Psoas muscle (tissue), 8 donors: ENCODE data around the gene PRIM2. TPM values are rescaled to one million over a fixed set of nuclear protein-coding genes. Genes with fewer than 3 reads are reported as not detected.
A peak's percentile ranks its signal among the peaks of the same experiment; 100 is the strongest.
"Not testable (repeated sequence)": the region's sequence is repeated elsewhere in the genome, so short reads cannot be mapped to it uniquely, and the experiment has no call there.

Source experiments
- ATAC-seq, 4 donors: fragments of 200-7000 bp; cut with Tn5 transposase; one replicate each; pipeline ENCODE4 v1.9.1; 2020; ENCODE audit warnings: moderate library complexity in 3 of 4, mild to moderate bottlenecking in 2 of 4
- DNase-seq, 2 donors: peaks; one replicate each; pipeline ENCODE4 v3.0.0-alpha.2; 2020
- H3K27ac ChIP-seq: fragments of 200-600 bp; one replicate; pipeline ENCODE4 v1.8.0; 2022
- H3K27me3 ChIP-seq, 3 donors: fragments of 200-600 bp in 1 of 3; one replicate each; pipeline versions ENCODE4 v1.6.1 to v1.8.0; 2013 to 2022; ENCODE audit warnings: low read length in 2 of 3, mild to moderate bottlenecking in 2 of 3, moderate library complexity in 1 of 3; ENCODE audit not compliant: insufficient read depth in 3 of 3
- H3K36me3 ChIP-seq, 2 donors: fragments of 200-600 bp in 1 of 2; one replicate each; pipeline versions ENCODE4 v1.6.1 to v1.8.0; 2013 to 2022; ENCODE audit warnings: low read depth in 1 of 2, mild to moderate bottlenecking in 1 of 2, moderate library complexity in 1 of 2; ENCODE audit not compliant: insufficient read depth in 1 of 2
- H3K4me1 ChIP-seq: fragments of 200-600 bp; one replicate; pipeline ENCODE4 v1.8.0; 2022
- H3K4me3 ChIP-seq: fragments of 200-600 bp; one replicate; pipeline ENCODE4 v1.8.0; 2022; ENCODE audit warnings: mild to moderate bottlenecking
- H3K9me3 ChIP-seq: fragments of 200-600 bp; one replicate; pipeline ENCODE4 v1.8.0; 2022
- WGBS, 3 donors: extraction: QIAGEN DNeasy Blood & Tissue Kit; methylation state at CpG; one replicate each; pipeline versions ENCODE4 v1.1.6 to v1.1.7; 2013; 5-methylcytosine and 5-hydroxymethylcytosine counted together
- intact Hi-C, 2 donors: fragments of 100-400 bp; cut with DNase I; formaldehyde crosslinking; loops; one replicate each; pipeline versions ENCODE4 v1.11.0 to v1.14.2; 2022
- polyA plus RNA-seq, 3 donors: library from polyadenylated mRNA; stranded (reverse); fragments of 200-250 nt; gene quantifications; one replicate each; pipeline ENCODE4 v1.2.3, GENCODE V29; 2013
- total RNA-seq, 4 donors: library from RNA; stranded (reverse); fragmentation: NEBNext Ultra II Directional in 2 of 4; extraction: Animal tissue kit (Norgen Biotek cat#: 25700) in 2 of 4; gene quantifications; one replicate each; pipeline versions ENCODE4 v1.2.1 to v1.2.4, GENCODE V29; 2021 to 2023
- TF ChIP-seq, protein P1 (sequence below): fragments of 200-600 bp; IDR thresholded peaks from one replicate; pipeline ENCODE4 v1.8.0; 2022; ENCODE audit warnings: antibody characterized with exemption
- donor health status: healthy with polysubstance abuse.
- donor health status: DM: no; HTN: no; CAD: no; lungs with moderate emphysema.
- donor health status: Bipolar disorder and iron deficiency.
- donor health status: healthy.
- donor health status: DM: yes; HTN: yes; CAD: no.
- donor health status: DM: no; HTN: no; CAD: no.
- donor health status: DM: no; HTN: no; CAD: no.
- donor health status: DM: yes; HTN: yes; CAD: no.

Gene PRIM2
- total and polyA plus RNA-seq, 7 donors = 1.7 to 5.9 (median 2.5) TPM

DNA sequence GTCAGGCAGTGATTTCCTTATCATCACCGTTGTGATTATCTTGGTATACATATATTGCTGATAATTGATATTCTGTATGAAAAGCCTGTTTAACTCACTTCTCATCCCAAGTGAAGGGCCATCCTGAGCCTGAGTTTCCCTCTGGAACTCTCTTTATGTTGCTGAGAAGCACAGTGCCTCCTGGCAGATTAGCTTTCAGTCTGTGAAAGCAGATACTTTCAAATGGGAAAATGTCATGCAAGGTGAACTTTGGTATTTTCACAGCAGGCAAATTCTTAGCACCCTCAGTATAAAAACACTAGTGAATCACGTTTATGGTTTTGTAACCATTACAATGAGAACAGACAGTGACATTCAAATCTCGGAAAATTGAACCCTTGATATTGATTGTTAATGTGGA, 151.6 kb downstream of the PRIM2 start:
- intact Hi-C loops = no loop called here
- ATAC-seq (peak in 1 of 4 donors; percentile 40), DNase-seq (no peak)
- TF ChIP-seq, protein P1, sequence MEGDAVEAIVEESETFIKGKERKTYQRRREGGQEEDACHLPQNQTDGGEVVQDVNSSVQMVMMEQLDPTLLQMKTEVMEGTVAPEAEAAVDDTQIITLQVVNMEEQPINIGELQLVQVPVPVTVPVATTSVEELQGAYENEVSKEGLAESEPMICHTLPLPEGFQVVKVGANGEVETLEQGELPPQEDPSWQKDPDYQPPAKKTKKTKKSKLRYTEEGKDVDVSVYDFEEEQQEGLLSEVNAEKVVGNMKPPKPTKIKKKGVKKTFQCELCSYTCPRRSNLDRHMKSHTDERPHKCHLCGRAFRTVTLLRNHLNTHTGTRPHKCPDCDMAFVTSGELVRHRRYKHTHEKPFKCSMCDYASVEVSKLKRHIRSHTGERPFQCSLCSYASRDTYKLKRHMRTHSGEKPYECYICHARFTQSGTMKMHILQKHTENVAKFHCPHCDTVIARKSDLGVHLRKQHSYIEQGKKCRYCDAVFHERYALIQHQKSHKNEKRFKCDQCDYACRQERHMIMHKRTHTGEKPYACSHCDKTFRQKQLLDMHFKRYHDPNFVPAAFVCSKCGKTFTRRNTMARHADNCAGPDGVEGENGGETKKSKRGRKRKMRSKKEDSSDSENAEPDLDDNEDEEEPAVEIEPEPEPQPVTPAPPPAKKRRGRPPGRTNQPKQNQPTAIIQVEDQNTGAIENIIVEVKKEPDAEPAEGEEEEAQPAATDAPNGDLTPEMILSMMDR = no peak
- H3K4me3 ChIP-seq = no peak overlapping the region
- H3K27ac ChIP-seq = no peak overlapping the region
- WGBS, 3 donors = 31 to 52% (median 33%) methylated on average over 3 of the region's 3 CpGs
- H3K4me1 ChIP-seq = peaks cover 8% of the 10 kb centered on the region
- no peaks in the 10 kb centered on the region for H3K9me3 ChIP-seq
- no peaks in the 10 kb centered on the region for H3K27me3 ChIP-seq
- H3K36me3 ChIP-seq = no peaks in the 10 kb centered on the region

DNA sequence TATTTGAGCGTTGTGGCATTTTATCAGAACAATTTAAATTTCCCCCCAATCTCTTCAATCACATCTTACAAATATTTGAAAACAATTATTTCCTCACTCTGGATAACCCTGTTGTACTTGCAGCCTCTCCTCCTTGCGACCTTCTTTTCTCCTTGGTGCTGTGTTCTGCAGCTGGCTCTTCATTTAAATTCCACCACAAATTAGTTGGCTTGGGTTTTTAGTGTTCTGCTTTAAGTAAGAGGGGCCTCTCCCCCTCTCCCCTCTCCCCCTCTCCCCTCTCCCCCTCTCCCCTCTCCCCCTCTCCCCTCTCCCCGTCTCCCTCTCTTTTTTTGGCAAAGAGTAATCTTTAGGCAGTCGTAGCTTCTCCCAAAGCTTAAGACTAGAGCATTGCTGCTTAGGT, 152.7 kb downstream of the PRIM2 start:
- H3K27ac ChIP-seq, H3K4me3 ChIP-seq, H3K36me3 ChIP-seq, intact Hi-C loops, DNase-seq, H3K4me1 ChIP-seq, ATAC-seq, H3K27me3 ChIP-seq, H3K9me3 ChIP-seq: not testable (repeated sequence)
- WGBS, 3 donors = 67 to 80% (median 78%) methylated on average over 2 to 3 of the region's 4 CpGs

DNA sequence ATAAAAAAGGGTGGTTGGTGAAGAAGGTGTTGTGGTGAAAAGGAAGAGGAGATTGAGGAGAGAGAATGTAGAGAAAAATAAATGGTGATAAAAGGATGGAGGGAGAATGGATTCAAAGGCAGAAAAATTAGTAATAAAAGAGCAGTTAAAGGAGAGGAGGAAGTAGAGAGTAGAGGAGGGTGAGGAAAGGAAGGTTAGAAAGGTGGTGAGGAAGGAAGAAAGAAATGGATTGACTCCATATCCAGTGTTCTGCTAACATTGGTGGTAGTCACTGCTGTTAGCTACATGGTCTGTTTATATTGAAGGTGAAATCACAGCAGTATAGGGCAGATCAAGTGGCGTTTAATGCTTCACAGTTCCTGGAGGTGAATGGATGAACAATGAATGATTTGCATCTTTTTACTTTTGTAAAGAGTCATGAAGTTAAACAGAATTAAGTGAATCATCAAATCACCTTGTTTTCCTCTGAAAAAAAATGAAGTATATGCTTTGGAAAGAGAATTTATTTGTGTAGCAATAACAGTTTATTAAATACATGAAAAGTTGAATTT, 154.0 kb downstream of the PRIM2 start:
- intact Hi-C loops = not testable (repeated sequence)

DNA sequence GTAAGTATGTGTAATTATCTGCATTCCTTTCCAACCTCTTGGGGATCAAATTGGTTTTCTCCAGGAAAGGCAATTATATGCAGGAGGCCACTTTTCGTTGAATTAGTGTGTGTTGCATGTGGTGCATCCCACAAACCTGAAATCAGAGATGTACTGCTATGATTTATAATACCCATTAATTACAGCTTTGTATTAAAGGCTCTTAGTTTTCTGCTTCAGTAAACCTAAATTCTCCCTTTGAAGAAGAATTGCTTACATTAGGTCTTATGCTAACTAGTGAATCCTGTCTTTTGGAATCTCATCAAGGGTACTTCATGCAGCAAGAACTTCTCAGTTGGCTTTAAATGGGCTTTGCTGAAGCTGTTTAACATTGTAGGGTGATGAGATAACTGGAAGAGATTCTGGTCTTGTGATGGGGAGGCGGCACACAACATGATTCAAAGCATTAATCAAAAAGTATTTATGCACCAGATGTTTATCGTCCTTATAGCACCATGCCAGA, 155.5 kb downstream of the PRIM2 start:
- H3K27ac ChIP-seq, ATAC-seq, DNase-seq, H3K27me3 ChIP-seq, H3K4me1 ChIP-seq, H3K4me3 ChIP-seq, H3K9me3 ChIP-seq, intact Hi-C loops, H3K36me3 ChIP-seq: not testable (repeated sequence)
- WGBS, 3 donors = 23 to 27% (median 26%) methylated on average over 3 of the region's 3 CpGs

More for the DNA sequence above, 154.0 kb downstream of the PRIM2 start:
- H3K36me3 ChIP-seq, H3K27ac ChIP-seq, H3K9me3 ChIP-seq, DNase-seq, ATAC-seq, H3K4me3 ChIP-seq, H3K27me3 ChIP-seq, H3K4me1 ChIP-seq: not testable (repeated sequence)
- WGBS, 3 donors = 65 to 85% (median 76%) methylated on average over 1 of the region's 1 CpG

DNA sequence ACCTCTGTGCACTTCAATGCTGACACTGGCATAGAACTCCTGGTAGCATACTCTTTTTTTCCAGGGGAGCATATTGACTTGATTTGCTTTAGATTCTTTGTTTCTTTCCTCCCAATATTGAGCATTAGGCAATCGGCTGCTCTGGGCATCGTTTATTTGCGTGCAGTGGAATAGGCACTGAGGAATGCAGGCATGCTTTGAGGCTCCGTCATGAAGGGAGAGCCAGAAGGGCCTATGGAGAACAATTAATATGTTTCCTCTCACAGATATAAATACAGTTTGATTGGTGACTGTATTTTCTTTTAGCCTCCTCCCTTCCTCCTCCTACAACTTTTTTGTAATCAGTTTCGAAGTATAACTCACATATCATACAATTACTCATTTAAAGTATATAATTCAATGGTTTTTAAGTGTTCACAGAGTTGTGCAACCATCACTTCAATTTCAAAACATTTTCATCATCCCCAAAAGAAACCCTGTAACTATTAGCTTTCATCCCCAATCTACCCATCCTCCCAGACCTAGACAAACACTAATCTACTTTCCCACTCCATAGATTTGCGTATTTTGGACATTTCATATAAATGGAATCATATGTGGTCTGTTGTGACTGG, 157.5 kb downstream of the PRIM2 start:
- H3K9me3 ChIP-seq, H3K27me3 ChIP-seq, intact Hi-C loops, H3K27ac ChIP-seq, DNase-seq, H3K4me3 ChIP-seq, ATAC-seq, H3K4me1 ChIP-seq, H3K36me3 ChIP-seq: not testable (repeated sequence)
- WGBS, 3 donors = 87 to 91% (median 88%) methylated on average over 6 of the region's 6 CpGs

DNA sequence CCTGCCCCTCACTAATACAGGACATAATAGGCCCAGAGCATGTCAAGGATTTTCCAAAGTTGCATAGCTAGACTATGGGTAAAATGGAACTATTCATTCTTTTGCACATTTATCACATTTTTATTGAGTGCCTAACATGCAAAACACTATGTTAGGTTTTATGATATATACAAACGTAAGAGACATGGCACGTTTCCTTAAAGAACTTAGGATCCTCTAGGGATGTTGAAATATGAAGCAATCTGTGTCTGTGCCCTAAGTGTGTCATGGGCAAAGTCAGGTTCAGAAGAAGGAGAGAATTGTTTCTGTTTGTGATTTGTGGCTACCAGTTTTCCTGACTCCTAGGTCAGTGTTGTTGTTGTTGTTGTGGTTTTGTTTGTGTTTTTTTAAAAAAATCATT, 158.2 kb downstream of the PRIM2 start:
- intact Hi-C loops, ATAC-seq: not testable (repeated sequence)
- 74 to 85% (median 81%) methylated on average over 2 of the region's 2 CpGs for WGBS, 3 donors

DNA sequence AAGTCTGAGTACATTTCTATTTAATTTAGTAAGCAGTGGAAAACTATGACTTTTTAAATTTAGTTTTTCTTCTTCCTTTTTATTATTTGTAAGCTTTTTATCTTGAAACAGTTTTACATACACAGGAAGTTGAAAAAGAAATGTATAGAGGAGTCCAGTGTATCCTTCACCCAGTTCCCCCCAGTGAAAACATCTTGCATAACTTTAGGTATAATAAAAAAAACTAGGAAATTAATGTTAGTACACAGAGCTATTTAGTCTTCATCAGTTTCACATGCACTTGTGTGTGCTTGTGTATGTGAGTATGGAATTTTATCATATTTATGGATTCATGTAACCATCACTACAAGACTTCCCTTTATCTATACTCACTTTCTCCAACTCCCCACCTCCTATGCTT, 162.8 kb downstream of the PRIM2 start:
- DNase-seq, H3K9me3 ChIP-seq, ATAC-seq, H3K4me3 ChIP-seq, H3K27ac ChIP-seq, intact Hi-C loops, H3K4me1 ChIP-seq, H3K36me3 ChIP-seq, H3K27me3 ChIP-seq: not testable (repeated sequence)

More for the DNA sequence above, 158.2 kb downstream of the PRIM2 start:
- not testable (repeated sequence) for DNase-seq, H3K4me1 ChIP-seq, H3K4me3 ChIP-seq, H3K36me3 ChIP-seq, H3K9me3 ChIP-seq, H3K27me3 ChIP-seq, H3K27ac ChIP-seq

DNA sequence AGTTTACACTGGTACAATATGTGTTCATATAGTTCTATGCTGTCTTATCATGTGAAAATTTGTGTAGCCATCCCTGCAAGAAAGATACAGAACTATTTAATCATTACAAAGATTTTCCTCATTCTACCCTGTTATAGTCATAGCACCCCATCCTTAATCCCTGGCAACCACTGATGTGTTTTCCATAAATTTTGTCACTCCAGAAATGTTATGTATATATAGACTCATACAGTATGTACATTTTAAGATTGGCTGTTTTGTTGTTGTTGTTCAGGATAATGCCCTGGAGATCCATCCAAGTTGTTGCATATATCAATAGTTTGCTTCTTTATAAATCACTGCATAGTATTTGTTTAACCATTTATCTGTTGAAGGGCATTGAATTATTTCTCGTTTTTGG, 163.7 kb downstream of the PRIM2 start:
- H3K27me3 ChIP-seq, H3K9me3 ChIP-seq, H3K4me1 ChIP-seq, H3K36me3 ChIP-seq, H3K4me3 ChIP-seq, DNase-seq, H3K27ac ChIP-seq, ATAC-seq, intact Hi-C loops: not testable (repeated sequence)
- WGBS, 3 donors = 94 to 100% (median 97%) methylated on average over 1 of the region's 1 CpG

DNA sequence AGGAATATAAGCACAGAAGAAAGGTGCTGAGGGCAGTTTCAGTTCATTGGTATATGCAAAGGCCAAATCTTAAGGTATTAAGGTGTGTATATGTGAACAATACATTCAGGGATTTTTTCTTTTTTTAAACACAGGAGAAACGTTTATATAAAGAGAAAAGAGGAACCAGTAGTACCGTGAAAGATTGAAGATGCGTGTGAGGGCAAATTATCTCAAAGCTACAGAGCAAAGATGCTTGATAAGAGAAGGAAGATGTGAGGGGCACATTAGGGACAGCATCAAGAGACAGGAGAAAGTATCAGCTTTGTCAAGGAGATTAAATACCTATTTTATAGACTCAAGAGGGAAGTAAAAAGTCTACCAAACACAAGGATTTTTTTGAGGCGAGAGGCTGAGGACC, 165.0 kb downstream of the PRIM2 start:
- H3K27me3 ChIP-seq, H3K27ac ChIP-seq, ATAC-seq, H3K4me3 ChIP-seq, H3K4me1 ChIP-seq, intact Hi-C loops, H3K36me3 ChIP-seq, H3K9me3 ChIP-seq, DNase-seq: not testable (repeated sequence)
- 89 to 97% (median 90%) methylated on average over 4 of the region's 4 CpGs for WGBS, 3 donors

DNA sequence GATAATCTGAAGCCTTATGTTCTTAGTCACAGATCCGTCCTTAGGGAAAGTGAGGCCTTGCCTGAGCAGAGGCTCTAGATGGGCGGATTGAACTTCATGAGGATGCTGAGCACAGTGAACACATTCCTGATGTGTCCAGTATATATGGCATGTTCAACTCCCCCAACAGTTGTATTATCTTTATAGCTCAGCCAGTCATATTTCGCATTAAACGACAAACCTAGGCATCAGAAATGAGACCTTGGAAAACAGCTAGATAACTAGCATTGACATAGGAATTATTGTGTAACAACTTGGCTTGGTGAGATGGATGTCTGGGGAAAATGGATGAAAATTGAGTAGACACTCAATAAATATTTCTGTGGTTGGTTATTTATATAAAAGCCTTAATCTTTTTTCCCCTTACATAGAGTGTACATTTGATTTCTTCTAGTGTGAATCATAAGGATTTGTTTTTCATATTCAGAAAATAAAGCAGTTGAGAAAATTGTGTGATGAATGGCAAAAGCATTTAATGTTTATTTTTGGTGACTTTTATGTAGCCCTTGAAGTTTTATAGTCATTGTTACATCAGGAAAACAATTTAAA, 169.2 kb downstream of the PRIM2 start:
- intact Hi-C loops, H3K27me3 ChIP-seq, H3K4me3 ChIP-seq, H3K36me3 ChIP-seq, ATAC-seq, DNase-seq, H3K9me3 ChIP-seq, H3K4me1 ChIP-seq, H3K27ac ChIP-seq: not testable (repeated sequence)
- 74 to 88% (median 75%) methylated on average over 3 to 4 of the region's 4 CpGs for WGBS, 3 donors
